CD14-positive monocyte (primary cell): ENCODE measurements around the gene PRCD. TPM values are rescaled to one million over a fixed set of nuclear protein-coding genes. Genes with fewer than 3 reads are reported as not detected.

Experiments
- DNase-seq, 3 donors: peaks; one replicate each; pipeline ENCODE4 v3.0.0-alpha.2; 2011 to 2022
- H2AFZ ChIP-seq: 2 replicates; pipeline ENCODE4 v1.6.0; 2012; ENCODE audit warnings: mild to moderate bottlenecking, low read depth, low read length, inconsistent platforms; ENCODE audit not compliant: insufficient read depth, poor library complexity, severe bottlenecking
- H3K27ac ChIP-seq, 2 donors: 1 replicate in 1 of 2; 2 replicates in 1 of 2; pipeline ENCODE4 v1.5.1; 2012 to 2013; ENCODE audit warnings: low read length in 2 of 2, control low read depth in 1 of 2, inconsistent platforms in 1 of 2, low read depth in 1 of 2, mild to moderate bottlenecking in 1 of 2
- H3K27me3 ChIP-seq, 2 donors: one replicate each; pipeline versions ENCODE4 v1.6.0 to v1.6.1; 2011 to 2013; ENCODE audit warnings: low read length in 2 of 2; ENCODE audit not compliant: control insufficient read depth in 2 of 2, insufficient read depth in 2 of 2
- H3K36me3 ChIP-seq, 2 donors: replicated peaks in 1 of 2; 1 replicate in 1 of 2; 2 replicates in 1 of 2; pipeline versions ENCODE4 v1.5.1 to v1.6.1; 2012 to 2013; ENCODE audit warnings: low read length in 2 of 2, control low read depth in 1 of 2, inconsistent platforms in 1 of 2, mild to moderate bottlenecking in 1 of 2; ENCODE audit not compliant: insufficient read depth in 2 of 2, control insufficient read depth in 1 of 2
- H3K4me1 ChIP-seq, 2 donors: 1 replicate in 1 of 2; 2 replicates in 1 of 2; pipeline versions ENCODE4 v1.5.1 to v1.6.1; 2012 to 2013; ENCODE audit warnings: low read length in 2 of 2, control low read depth in 1 of 2, inconsistent platforms in 1 of 2, mild to moderate bottlenecking in 1 of 2, moderate library complexity in 1 of 2; ENCODE audit not compliant: insufficient read depth in 2 of 2, control insufficient read depth in 1 of 2
- H3K4me2 ChIP-seq: replicated peaks from 2 replicates; pipeline ENCODE3; 2012; ENCODE audit warnings: low read length, moderate library complexity, mild to moderate bottlenecking; ENCODE audit not compliant: poor library complexity, severe bottlenecking; ENCODE audit errors: extremely low read depth
- H3K4me3 ChIP-seq, 3 experiments: fragments of 200-600 bp in 1 of 3; sonication (generic) in 1 of 3; replicated peaks in 1 of 3; 1 replicate in 2 of 3; 2 replicates in 1 of 3; pipeline ENCODE4 v1.5.1; 2011 to 2013; ENCODE audit warnings: low read length in 3 of 3, mild to moderate bottlenecking in 3 of 3, control low read depth in 2 of 3, low read depth in 2 of 3, inconsistent platforms in 1 of 3, moderate library complexity in 1 of 3
- H3K79me2 ChIP-seq: 2 replicates; pipeline ENCODE4 v1.6.0; 2012; ENCODE audit warnings: mild to moderate bottlenecking, control low read depth, inconsistent platforms, low read length, moderate library complexity; ENCODE audit not compliant: insufficient read depth
- H3K9ac ChIP-seq: 2 replicates; pipeline ENCODE4 v1.6.0; 2017; ENCODE audit warnings: low read length, mild to moderate bottlenecking; ENCODE audit not compliant: insufficient read depth, poor library complexity, severe bottlenecking
- H3K9me3 ChIP-seq, 2 donors: replicated peaks in 1 of 2; 1 replicate in 1 of 2; 2 replicates in 1 of 2; pipeline versions ENCODE4 v1.5.1 to v1.6.1; 2012 to 2013; ENCODE audit warnings: low read length in 2 of 2, control low read depth in 1 of 2; ENCODE audit not compliant: control insufficient read depth in 1 of 2, insufficient read depth in 1 of 2
- H4K20me1 ChIP-seq: 2 replicates; pipeline ENCODE4 v1.6.0; 2012; ENCODE audit warnings: mild to moderate bottlenecking, low read length, control low read depth, moderate library complexity; ENCODE audit not compliant: insufficient read depth
- H3K27ac Mint-ChIP-seq, 7 donors: one replicate each; pipeline ENCODE4 v1.8.0; 2020; ENCODE audit warnings: mild to moderate bottlenecking in 7 of 7, mixed read lengths in 7 of 7, moderate library complexity in 6 of 7, inconsistent platforms in 2 of 7
- H3K27me3 Mint-ChIP-seq, 3 donors: one replicate each; pipeline ENCODE4 v1.8.0; 2021 to 2022; ENCODE audit warnings: low read depth in 3 of 3, mild to moderate bottlenecking in 3 of 3, mixed read lengths in 3 of 3, moderate library complexity in 3 of 3, inconsistent platforms in 1 of 3
- H3K36me3 Mint-ChIP-seq, 2 donors: one replicate each; pipeline ENCODE4 v1.8.0; 2020; ENCODE audit warnings: mixed read lengths in 2 of 2, inconsistent platforms in 1 of 2, mild to moderate bottlenecking in 1 of 2
- H3K4me1 Mint-ChIP-seq: one replicate; pipeline ENCODE4 v1.8.0; 2020; ENCODE audit warnings: mild to moderate bottlenecking, mixed read lengths
- H3K4me3 Mint-ChIP-seq, 2 donors: one replicate each; pipeline ENCODE4 v1.8.0; 2020; ENCODE audit warnings: mild to moderate bottlenecking in 2 of 2, mixed read lengths in 2 of 2, moderate library complexity in 1 of 2
- H3K9me3 Mint-ChIP-seq, 7 donors: one replicate each; pipeline ENCODE4 v1.8.0; 2020 to 2022; ENCODE audit warnings: mixed read lengths in 7 of 7, mild to moderate bottlenecking in 6 of 7, moderate library complexity in 6 of 7, inconsistent platforms in 2 of 7
- CTCF ChIP-seq: fragments of 200-600 bp; IDR thresholded peaks from one replicate; pipeline ENCODE4 v1.8.0; 2022; ENCODE audit warnings: antibody characterized with exemption, mild to moderate bottlenecking
- WGBS: methylation state at CpG from one replicate; pipeline ENCODE4 v1.1.5; 2013; ENCODE audit warnings: missing lambda C conversion rate; ENCODE audit not compliant: insufficient coverage; 5-methylcytosine and 5-hydroxymethylcytosine counted together
- intact Hi-C, 2 donors: fragments of 100-400 bp; cut with micrococcal nuclease; formaldehyde crosslinking; loops; one replicate each; pipeline versions ENCODE4 v1.15.0 to v1.15.1; 2023
- polyA plus RNA-seq, 3 donors: library from polyadenylated mRNA; depleted of rRNA in 1 of 3; unstranded in 2 of 3; stranded (reverse) in 1 of 3; fragments of 300-500 nt in 2 of 3; fragments of >200 nt in 1 of 3; fragmentation: Illumina TruSeq in 2 of 3; gene quantifications; 1 replicate in 2 of 3; 2 replicates in 1 of 3; pipeline ENCODE4 v1.2.3, GENCODE V29; 2012 to 2021

Gene PRCD
- polyA plus RNA-seq, 3 donors = not detected

DNA sequence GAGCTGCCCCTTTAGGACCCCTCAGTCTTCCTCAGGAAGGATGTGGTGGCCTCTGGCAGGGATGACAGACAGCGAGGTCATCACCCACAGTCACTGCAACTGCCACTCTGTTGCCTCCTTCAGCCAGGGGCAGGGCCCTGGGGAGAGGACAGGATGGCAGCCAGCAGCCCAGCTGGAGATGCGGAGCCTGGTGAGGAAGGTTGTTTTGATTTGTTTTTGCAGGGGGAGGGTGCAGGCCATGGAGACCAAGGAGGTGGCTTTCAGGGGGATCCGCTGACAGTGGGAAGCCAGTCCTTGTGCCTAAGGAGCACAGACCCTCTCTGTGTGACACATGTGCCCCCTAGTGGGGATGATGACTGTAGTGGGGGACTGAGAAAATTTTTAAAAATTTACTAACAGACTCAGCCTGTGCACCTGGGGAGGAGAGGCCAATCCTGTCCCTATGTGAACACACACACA is 7.4 kb downstream of the PRCD start:
- Histone ChIP-seq H3K9me3 (no peaks in the 10 kb centered on the region), H2AFZ (no peak overlapping the region), H3K36me3 (no peaks in the 10 kb centered on the region), H3K4me3 (no peak overlapping the region), H4K20me1 (no peaks in the 10 kb centered on the region), H3K4me2 (no peak overlapping the region), H3K27me3 (peaks cover 0 to 26% of the 10 kb centered on the region in 2 donors), H3K9ac (no peak overlapping the region), H3K79me2 (no peaks in the 10 kb centered on the region), H3K27ac (no peak overlapping the region), H3K4me1 (peaks cover 18 to 23% of the 10 kb centered on the region in 2 donors)
- Mint-ChIP-seq H3K9me3 (peaks cover 0 to 2% (median 0%) of the 10 kb centered on the region in 7 donors), H3K36me3 (no peaks in the 10 kb centered on the region), H3K4me1 (peaks cover 24% of the 10 kb centered on the region), H3K4me3 (no peak overlapping the region), H3K27me3 (peaks cover 23 to 36% (median 26%) of the 10 kb centered on the region in 3 donors), H3K27ac (no peak overlapping the region)
- peak in 2 of 3 donors; percentile 33 to 47 for DNase-seq
- 0% methylated on average over 3 of the region's 3 CpGs for WGBS
- intact Hi-C loops = no loop called here
- TF ChIP-seq CTCF = peak; percentile 51

DNA sequence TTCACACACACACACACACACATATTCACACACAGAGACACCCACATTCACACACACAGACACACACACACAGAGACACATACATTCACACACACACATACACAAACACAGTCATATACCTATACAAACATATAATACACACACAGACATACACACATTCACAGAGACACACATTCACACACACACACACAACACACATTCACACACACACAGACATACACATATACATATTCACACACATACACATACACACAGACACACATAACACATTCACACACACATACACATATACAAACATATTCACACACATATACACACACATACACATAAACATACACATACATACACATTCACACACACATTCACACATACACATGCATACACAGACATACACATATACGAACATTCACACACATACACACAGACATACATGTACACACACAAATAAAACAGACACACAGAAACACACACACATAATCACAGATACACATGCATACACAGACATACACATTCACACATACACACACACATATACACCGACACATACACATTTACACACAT is 7.9 kb downstream of the PRCD start:
- H3K36me3 Mint-ChIP-seq = no peaks in the 10 kb centered on the region
- TF ChIP-seq CTCF = no peak
- H3K4me2 ChIP-seq = no peak overlapping the region
- H3K79me2 ChIP-seq = no peaks in the 10 kb centered on the region
- H3K4me1 ChIP-seq = peaks cover 18 to 23% of the 10 kb centered on the region in 2 donors
- no peak overlapping the region for H3K4me3 Mint-ChIP-seq
- no peaks in the 10 kb centered on the region for H3K36me3 ChIP-seq
- H3K9ac ChIP-seq = no peak overlapping the region
- no peaks in the 10 kb centered on the region for H3K9me3 ChIP-seq
- H3K9me3 Mint-ChIP-seq = peaks cover 0 to 2% (median 0%) of the 10 kb centered on the region in 7 donors
- H3K27ac ChIP-seq = no peak overlapping the region
- H3K27me3 Mint-ChIP-seq = peaks cover 21 to 31% (median 23%) of the 10 kb centered on the region in 3 donors
- H4K20me1 ChIP-seq = no peaks in the 10 kb centered on the region
- 100% methylated on average over 2 of the region's 2 CpGs for WGBS
- peaks cover 0 to 26% of the 10 kb centered on the region in 2 donors for H3K27me3 ChIP-seq
- no peak overlapping the region for H3K4me3 ChIP-seq
- peaks cover 24% of the 10 kb centered on the region for H3K4me1 Mint-ChIP-seq
- no peak overlapping the region for H2AFZ ChIP-seq
- no peak overlapping the region for H3K27ac Mint-ChIP-seq
- intact Hi-C loops = no loop called here
- no peak for DNase-seq
